ENCODE measurements around the gene NR4A2. TPM values are rescaled to one million over a fixed set of nuclear protein-coding genes. Genes with fewer than 3 reads are reported as not detected.

NR4A2 gene
- total RNA-seq, 2 experiments from 2014 or later, result 0.59 TPM; not detected in 1

GRCh38 chr2:156327835-156328695 is 4.5 kb downstream of the NR4A2 start:
- intact Hi-C loops (cut with micrococcal nuclease; ENCODE audit: unreplicated experiment), result no loop called here
- CTCF ChIA-PET (ENCODE audit: unreplicated experiment), result no interaction called here

GRCh38 chr2:156326526-156327095 is 5.9 kb downstream of the NR4A2 start:
- CTCF ChIA-PET (ENCODE audit: unreplicated experiment), result no interaction called here
- Histone ChIP-seq H3K36me3 (ENCODE audit: insufficient read depth, low read length) (no peaks in the 10 kb centered on the region), H3K9me2 (ENCODE audit: insufficient read depth, low read length) (no peaks in the 10 kb centered on the region), H3K79me2 (ENCODE audit: insufficient read depth, low read depth, low read length) (no peaks in the 10 kb centered on the region), H3K4me3 (ENCODE audit: low read depth, low read length, poor library complexity, severe bottlenecking) (no peak overlapping the region), H3K4me1 (ENCODE audit: insufficient read depth, low read length, poor library complexity, severe bottlenecking) (no peaks in the 10 kb centered on the region), H4K20me1 (ENCODE audit: insufficient read depth, low read length) (no peaks in the 10 kb centered on the region), H3K9me3 (ENCODE audit: low read length) (no peaks in the 10 kb centered on the region), H3K27ac (ENCODE audit: low read depth, low read length, poor library complexity, severe bottlenecking) (no peak overlapping the region), H2AFZ (ENCODE audit: low read length) (no peak overlapping the region), H3K4me2 (ENCODE audit: low read length) (no peak overlapping the region)
- TF ChIP-seq EZH2phosphoT487 (IDR thresholded peaks at IDR 0.05; ENCODE audit: borderline replicate concordance, low read depth, low read length), result no peak
- TF ChIP-seq CTCF (conservative IDR thresholded peaks at IDR 0.05; ENCODE audit: low read length), result no peak
- no peak for DNase-seq (ENCODE audit: low spot score)
- intact Hi-C loops (cut with micrococcal nuclease; ENCODE audit: unreplicated experiment), result no loop called here
- POLR2A ChIA-PET, result no interaction called here
- BruUV-seq (replicated peaks), result no TSS peak

More at GRCh38 chr2:156327835-156328695, 4.5 kb downstream of the NR4A2 start:
- BruUV-seq (replicated peaks), result no TSS peak
- Histone ChIP-seq H3K4me3 (ENCODE audit: low read depth, low read length, poor library complexity, severe bottlenecking) (no peak overlapping the region), H4K20me1 (ENCODE audit: insufficient read depth, low read length) (no peaks in the 10 kb centered on the region), H2AFZ (ENCODE audit: low read length) (no peak overlapping the region), H3K9me3 (ENCODE audit: low read length) (no peaks in the 10 kb centered on the region), H3K27ac (ENCODE audit: low read depth, low read length, poor library complexity, severe bottlenecking) (no peak overlapping the region), H3K79me2 (ENCODE audit: insufficient read depth, low read depth, low read length) (no peaks in the 10 kb centered on the region), H3K9me2 (ENCODE audit: insufficient read depth, low read length) (no peaks in the 10 kb centered on the region), H3K4me1 (ENCODE audit: insufficient read depth, low read length, poor library complexity, severe bottlenecking) (no peaks in the 10 kb centered on the region), H3K4me2 (ENCODE audit: low read length) (no peak overlapping the region), H3K36me3 (ENCODE audit: insufficient read depth, low read length) (no peaks in the 10 kb centered on the region)
- DNase-seq (ENCODE audit: low spot score), result no peak
- TF ChIP-seq EZH2phosphoT487 (IDR thresholded peaks at IDR 0.05; ENCODE audit: borderline replicate concordance, low read depth, low read length) (no peak), CTCF (conservative IDR thresholded peaks at IDR 0.05; ENCODE audit: low read length) (no peak)
- POLR2A ChIA-PET, result no interaction called here
